Activated T-cell treated with anti-CD3 and anti-CD28 coated beads for 24 hours (primary cell): Measurements from ENCODE around the gene NRN1L.
A peak's percentile ranks its signal among the peaks of the same experiment; 100 is the strongest.
"Not testable (repeated sequence)": the region's sequence is repeated elsewhere in the genome, so short reads cannot be mapped to it uniquely, and the experiment has no call there.

Experiments
- DNase-seq: peaks from one replicate; pipeline ENCODE4 v3.0.0-alpha.2; 2020; ENCODE audit warnings: low read depth

The NRN1L gene

GRCh38 chr16:67882374-67883145, 2.1 kb upstream of the NRN1L start:
- no peak for DNase-seq

- no peak for DNase-seq
Measured at GRCh38 chr16:67883146-67883871, 1.4 kb upstream of the NRN1L start.

- DNase-seq: peak; percentile 63
Measured at GRCh38 chr16:67883872-67884261, 818 bp upstream of the NRN1L start.

- no peak for DNase-seq
Measured at GRCh38 chr16:67885545-67885944, 860 bp downstream of the NRN1L start.

GRCh38 chr16:67885976-67886375, 1.3 kb downstream of the NRN1L start:
- DNase-seq: no peak

- DNase-seq: no peak
Measured at GRCh38 chr16:67886387-67886786, 1.7 kb downstream of the NRN1L start.

GRCh38 chr16:67888331-67888730, 3.6 kb downstream of the NRN1L start:
- DNase-seq: no peak

- no peak for DNase-seq
Measured at GRCh38 chr16:67892375-67892774, 7.7 kb downstream of the NRN1L start.

- DNase-seq: peak; percentile 91
Measured at GRCh38 chr16:67892899-67893742, 8.4 kb downstream of the NRN1L start, which contains the start of gene PSKH1. TSS of gene PSKH1 (plus strand) at chr16:67893254. CDS start at chr16:67908750, 15,496 bp downstream.

- no peak for DNase-seq
Measured at GRCh38 chr16:67893743-67894399, 9.2 kb downstream of the NRN1L start.

GRCh38 chr16:67897231-67897630, 12.5 kb downstream of the NRN1L start:
- no peak for DNase-seq

- no peak for DNase-seq
Measured at GRCh38 chr16:67901734-67902133, 17.0 kb downstream of the NRN1L start.

- DNase-seq: no peak
Measured at GRCh38 chr16:67902831-67903230, 18.1 kb downstream of the NRN1L start.

GRCh38 chr16:67907397-67908180, 22.9 kb downstream of the NRN1L start:
- no peak for DNase-seq

- no peak for DNase-seq
Measured at GRCh38 chr16:67909056-67909742, 24.5 kb downstream of the NRN1L start.

- no peak for DNase-seq
Measured at GRCh38 chr16:67910158-67910557, 25.5 kb downstream of the NRN1L start.

- no peak for DNase-seq
Measured at GRCh38 chr16:67914758-67915495, 30.2 kb downstream of the NRN1L start.

GRCh38 chr16:67915496-67915769, 30.7 kb downstream of the NRN1L start:
- not testable (repeated sequence) for DNase-seq

GRCh38 chr16:67915831-67916723, 31.4 kb downstream of the NRN1L start:
- DNase-seq: no peak
